C4-2B (cell line): ENCODE data around the gene SPIRE2.

ENCODE experiments used
- H3K27ac ChIP-seq: fragments of 450-650 bp; 2 replicates; pipeline ENCODE4 v1.5.1; 2017
- CTCF ChIP-seq: fragments of 450-650 bp; conservative IDR thresholded peaks from 2 replicates; pipeline ENCODE4 v1.5.1; 2017; ENCODE audit warnings: mild to moderate bottlenecking
- ZFX ChIP-seq: fragments of 450-650 bp; IDR thresholded peaks from 2 replicates; pipeline ENCODE4 v1.6.1; 2017

The SPIRE2 gene

GRCh38 chr16:89902980-89903379, 74.7 kb downstream of the SPIRE2 start:
- no peak overlapping the region for H3K27ac ChIP-seq
- no peak for TF ChIP-seq CTCF
- TF ChIP-seq ZFX = no peak

GRCh38 chr16:89903908-89904515, 75.7 kb downstream of the SPIRE2 start:
- TF ChIP-seq CTCF (no peak), ZFX (no peak)
- no peak overlapping the region for H3K27ac ChIP-seq

GRCh38 chr16:89904606-89905510, 76.6 kb downstream of the SPIRE2 start:
- TF ChIP-seq CTCF (no peak), ZFX (no peak)
- H3K27ac ChIP-seq = no peak overlapping the region

GRCh38 chr16:89905511-89906139, 77.3 kb downstream of the SPIRE2 start:
- TF ChIP-seq ZFX (no peak), CTCF (no peak)
- no peak overlapping the region for H3K27ac ChIP-seq

GRCh38 chr16:89906140-89907025, 78.1 kb downstream of the SPIRE2 start:
- no peak overlapping the region for H3K27ac ChIP-seq
- no peak for TF ChIP-seq ZFX
- TF ChIP-seq CTCF = no peak

GRCh38 chr16:89907055-89907814, 79.0 kb downstream of the SPIRE2 start:
- TF ChIP-seq CTCF = no peak
- TF ChIP-seq ZFX = no peak
- H3K27ac ChIP-seq = no peak overlapping the region
